ENCODE data around the gene ZBTB43.
"Not testable (repeated sequence)": the region's sequence is repeated elsewhere in the genome, so short reads cannot be mapped to it uniquely, and the experiment has no call there.

The ZBTB43 gene

DNA sequence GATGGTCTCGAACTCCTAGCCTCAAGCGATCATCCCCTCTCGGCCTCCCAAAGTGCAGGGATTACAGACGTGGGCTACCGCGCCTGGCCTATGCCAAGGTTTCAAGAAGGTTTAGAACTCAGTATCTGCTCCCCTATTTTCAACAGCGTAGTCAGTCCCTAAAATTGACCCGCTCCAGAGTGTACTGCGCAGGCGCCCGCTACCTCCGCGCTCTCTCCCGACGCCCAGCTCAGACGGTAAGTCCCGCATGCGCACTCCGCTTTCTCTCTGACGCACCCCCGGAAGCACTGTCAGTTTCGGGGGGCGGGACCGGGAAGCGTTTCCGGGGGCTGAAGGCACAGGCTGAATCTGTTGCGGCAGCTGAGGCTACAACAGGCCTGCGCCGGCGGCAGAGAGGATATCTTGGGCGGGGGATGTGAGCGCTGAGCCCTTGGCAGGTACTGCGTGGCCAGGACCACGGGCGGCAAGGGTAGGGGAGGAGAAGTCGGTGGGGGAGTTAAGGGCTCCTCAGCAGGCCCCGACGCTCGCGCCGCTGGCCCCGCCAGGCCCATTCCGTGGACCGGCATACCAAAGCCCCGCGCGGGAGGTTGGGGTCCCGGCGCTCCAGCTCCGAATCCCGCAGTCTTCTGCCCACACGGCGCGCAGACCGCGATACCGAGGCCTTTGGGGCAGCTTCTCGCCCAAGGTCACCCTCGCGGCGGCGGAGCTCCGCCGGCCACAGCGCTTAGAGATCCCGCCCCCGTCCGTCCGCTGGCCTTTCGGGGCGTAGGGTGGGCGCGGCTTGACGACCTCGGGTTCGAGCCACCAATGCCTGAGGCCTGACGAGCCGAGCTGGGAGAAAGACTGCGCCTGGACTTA lies at the start of gene ZBTB43:
Gene ZBTB43 (plus strand): TSS at position 345 of the 858 bp plus-strand sequence. CDS start 27,470 bp downstream, outside the sequence.
- peak; percentile 88 for DNase-seq

GRCh38 chr9:126755317-126755875 lies 49.4 kb upstream of the ZBTB43 start:
- DNase-seq, result no peak

DNA sequence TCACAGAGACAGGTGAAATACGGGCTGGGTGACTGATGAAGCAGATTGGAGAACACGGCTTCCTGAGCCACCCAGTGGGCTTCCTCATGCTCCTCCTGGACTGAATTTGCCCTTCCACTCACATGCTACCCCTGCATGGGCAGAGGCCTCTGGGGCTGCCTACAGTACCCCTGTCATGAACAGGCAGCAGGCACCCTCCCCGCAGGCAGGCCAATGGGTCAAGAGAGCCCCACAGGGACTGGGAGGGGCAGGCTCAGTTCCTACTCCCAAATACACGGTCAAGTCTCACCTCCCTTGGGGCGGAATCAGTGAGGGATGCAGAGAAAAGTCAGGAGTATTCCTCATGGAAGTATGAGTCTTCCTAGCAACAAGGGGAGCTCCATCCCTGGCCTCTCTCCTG lies 48.6 kb upstream of the ZBTB43 start:
- no peak for DNase-seq

DNA sequence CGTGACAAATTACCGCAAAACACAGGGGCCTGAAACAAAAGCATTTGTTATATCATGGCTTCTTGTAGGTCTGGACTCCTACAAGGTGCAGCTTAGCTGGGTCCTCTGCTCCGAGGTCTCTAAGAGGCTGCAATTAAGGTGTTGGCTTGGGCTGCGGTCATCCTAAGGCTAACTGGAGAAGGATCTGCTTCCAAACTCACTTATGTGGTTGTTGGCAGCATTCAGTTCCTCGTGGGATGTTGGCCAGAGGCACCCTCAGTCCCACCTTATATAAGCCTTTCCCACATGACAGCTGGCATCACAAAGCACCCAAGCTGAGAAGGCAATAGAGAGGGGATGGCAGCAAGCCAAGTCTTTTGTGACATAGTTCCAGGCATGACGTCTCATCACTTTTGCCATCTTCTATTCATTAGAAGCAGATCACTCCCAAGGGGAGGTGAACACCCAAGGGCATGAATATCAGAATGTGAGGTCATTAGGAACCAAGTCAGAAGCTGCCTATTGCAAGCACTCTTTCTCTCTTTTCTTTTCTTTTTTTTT lies 47.9 kb upstream of the ZBTB43 start:
- no peak for DNase-seq

GRCh38 chr9:126758916-126759585 lies 45.8 kb upstream of the ZBTB43 start:
- no peak for DNase-seq

DNA sequence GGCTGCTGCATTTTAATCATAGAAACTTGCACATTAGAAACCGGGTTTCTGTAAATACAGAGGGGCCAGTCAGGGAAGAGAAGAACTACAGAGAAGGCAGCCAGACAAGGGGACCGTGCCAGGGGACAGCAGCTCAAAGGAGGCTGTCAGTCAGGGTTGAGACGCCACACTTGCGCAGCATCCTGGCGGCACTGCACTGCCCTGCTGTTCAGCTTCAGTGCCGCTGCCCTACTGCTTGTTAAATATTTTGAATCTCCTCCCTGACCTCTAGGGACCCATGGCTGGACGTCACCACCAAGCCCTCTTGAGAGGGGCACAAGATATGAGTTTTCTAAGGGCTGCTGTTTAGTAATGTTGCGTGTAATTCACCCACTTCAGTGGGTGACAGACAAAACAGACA lies 43.6 kb upstream of the ZBTB43 start:
- DNase-seq, result no peak

DNA sequence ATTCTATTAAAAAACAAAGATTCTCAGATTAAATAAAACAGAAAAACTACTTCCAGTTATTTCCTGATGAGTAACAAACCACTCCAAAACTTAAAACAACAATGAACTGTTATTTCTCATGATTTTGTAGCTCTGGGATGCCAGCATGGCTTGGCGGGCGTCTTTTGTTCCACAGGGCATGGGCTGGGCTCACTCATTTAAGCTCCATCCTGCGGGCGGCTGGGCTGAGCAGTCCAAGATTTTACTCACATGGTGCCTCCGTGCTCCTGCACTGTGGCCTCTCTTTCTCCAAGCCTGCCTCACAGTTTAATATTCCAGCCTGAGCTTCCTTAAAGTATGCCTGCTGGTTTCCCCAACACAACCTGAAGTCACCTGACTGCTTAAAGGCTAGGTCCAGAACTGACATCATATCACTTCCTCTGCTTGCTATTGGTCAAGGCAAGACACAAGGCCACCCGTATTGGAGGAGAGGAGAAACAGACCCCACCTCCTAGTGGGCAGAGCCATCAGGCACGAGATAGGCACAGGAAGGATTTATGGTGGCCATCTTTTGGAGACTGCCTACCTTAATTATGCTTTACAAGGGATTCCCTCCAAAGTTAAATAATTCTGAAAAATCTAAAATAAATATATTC lies 41.6 kb upstream of the ZBTB43 start:
- no peak for DNase-seq

DNA sequence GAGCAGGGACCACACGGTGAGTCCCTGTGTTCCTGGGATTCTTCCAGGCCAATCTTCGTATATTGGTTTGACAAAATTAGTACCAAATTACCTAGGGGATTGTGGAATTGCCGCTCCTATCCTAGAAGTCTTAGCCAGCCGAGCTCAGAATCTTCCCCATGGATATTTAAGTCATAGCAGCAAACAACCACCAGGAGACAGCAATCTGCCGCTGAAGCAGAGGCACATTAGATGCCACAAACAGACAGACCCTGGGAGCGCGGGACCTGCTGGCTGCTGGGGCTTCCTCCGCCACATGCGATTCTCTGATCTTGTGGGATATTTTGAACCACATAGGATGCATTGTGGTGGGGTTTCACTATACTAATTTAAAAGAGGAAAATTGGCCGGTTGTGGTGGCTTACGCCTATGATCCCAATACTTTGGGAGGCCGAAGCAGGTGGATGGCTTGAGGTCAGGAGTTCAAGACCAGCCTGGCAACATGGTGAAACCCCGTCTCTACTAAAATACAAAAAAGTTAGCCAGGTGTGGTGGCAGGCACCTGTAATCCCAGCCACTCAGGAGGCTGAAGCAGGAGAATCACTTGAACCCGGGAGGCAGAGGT lies 31.7 kb upstream of the ZBTB43 start:
- DNase-seq, result no peak

DNA sequence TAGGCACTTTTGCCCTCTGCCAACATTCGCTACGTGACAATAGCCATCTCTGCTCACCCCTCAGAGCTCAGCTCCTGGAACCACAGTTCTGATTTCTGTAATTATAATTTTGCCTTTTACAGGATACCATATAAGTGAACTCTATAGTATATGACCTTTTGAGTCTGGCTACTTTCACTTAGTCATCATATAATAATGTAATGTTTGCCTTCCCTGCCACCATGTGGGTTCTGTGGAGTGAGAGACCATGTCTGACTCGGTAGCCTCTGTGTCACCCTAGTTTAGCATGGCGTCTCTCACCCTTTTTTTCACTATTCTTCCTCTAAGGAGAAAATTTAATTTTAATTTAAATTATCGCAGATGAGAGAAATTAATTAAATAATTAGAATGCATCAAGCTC lies 28.9 kb upstream of the ZBTB43 start:
- no peak for DNase-seq

DNA sequence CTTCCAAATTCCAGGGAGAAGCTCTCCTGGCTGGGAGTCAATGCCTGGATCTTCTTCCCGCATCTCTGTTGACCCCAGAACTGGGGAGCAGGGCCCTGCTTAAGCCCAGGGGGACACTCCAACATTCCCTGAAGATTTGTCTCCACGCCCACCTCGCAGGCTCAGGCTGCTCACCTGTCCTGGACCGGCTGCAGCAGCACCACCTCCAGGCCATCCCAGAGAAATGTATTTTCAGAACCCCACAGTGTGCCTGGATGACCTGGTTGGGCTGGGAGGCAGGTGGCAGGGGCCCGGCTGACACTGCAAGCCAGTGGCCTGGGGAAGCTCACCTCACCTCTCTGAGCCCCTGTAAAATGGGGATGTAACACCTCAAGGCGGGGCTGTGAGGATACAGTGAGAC lies 27.1 kb upstream of the ZBTB43 start:
- no peak for DNase-seq

GRCh38 chr9:126778141-126778540 lies 26.7 kb upstream of the ZBTB43 start:
- DNase-seq, result no peak

DNA sequence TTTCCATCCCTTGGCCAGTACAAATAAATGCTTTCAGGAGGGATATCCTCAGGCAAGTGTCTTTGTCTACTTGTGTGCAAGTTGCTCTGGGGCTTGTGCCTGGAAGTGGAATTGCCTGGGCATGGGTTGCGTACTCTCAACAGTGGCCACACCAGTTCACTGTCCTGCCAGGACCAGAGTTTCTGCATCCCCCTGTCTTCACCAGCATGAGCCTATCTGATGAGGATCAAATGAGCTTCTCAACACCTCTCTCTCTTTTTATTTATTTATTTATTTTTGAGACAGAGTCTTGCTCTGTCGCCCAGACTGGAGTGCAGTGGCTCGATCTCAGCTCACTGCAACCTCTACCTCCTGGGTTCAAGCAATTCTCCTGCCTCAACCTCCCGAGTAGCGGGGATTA lies 26.1 kb upstream of the ZBTB43 start:
- DNase-seq, result not testable (repeated sequence)

DNA sequence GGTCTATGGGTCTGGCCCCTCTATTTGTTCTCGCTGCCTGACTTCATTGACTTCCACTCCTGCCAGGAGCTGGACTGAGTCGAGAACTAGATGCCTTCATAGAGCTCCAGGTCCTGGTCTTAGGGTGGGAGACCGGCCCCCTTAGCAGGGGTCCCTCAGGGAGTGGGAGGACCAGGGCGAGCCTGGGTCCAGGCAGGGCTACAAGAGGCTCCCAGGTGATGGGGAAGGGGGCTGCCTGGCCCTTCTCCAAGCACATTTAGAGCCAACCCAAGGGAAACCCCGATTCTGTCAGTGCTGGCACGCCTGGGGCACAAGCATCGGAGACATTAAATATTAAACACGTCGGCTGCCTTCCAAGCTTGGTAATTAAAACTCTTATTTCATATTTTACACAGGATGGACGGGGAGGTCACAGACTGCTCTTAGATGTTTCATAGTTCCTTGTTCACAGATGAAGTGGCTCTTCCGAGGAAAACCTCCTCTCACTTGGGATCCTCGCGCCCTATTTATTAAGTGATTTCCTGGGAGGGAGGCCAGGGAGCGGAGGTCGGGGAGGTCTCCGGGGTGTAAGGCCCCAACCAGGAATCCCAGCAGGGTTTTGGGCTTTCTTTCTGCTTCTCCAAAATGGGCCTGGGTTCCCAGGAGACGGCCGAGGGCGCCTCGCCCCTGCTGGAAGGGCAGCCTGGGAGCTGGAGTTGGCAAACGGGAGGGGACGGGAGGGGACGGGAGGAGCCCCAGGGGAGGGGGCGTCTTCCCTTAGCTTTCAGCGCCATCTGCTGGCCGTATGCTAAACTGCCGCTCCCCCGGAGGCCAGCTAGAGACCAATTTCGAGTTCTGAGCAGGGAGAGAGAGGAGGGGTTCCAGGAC lies 23.4 kb upstream of the ZBTB43 start:
- DNase-seq, result peak; percentile 48

GRCh38 chr9:126782053-126782388 lies 22.8 kb upstream of the ZBTB43 start:
- no peak for DNase-seq

DNA sequence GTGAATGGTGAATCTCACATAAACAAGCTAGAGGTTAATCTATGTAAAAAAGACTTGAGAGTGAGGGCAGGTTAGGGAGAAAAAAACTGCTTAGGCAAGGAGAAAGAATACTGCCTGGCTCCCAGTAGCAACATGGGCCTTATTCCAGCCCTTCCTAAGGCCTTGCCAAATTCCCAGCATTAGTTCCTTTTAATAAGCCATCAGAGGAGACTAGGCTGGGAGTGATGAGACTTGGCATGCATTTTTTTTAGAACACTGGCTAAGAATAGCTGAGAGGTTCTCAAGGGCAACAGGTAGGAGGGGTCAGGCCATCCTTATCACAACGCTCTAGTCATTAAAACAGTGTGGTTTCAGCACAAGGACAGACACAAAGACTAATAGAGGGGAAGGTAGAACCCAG lies 20.9 kb upstream of the ZBTB43 start:
- no peak for DNase-seq

GRCh38 chr9:126784401-126784800 lies 20.4 kb upstream of the ZBTB43 start:
- no peak for DNase-seq

DNA sequence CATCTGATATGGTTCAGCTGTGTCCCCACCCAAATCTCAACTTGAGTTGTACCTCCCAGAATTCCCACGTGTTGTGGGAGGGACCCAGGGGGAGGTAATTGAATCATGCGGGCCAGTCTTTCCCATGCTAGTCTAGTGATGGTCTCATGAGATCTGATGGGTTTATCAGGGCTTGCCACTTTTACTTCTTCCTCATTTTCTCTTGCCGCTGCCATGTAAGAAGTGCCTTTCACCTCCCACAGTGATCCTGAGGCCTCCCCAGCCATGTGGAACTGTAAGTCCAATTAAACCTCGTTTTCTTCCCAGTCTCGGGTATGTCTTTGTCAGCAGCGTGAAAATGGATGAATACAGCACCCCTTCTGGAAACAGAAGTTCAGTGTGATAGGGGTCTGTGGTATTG lies 20.0 kb upstream of the ZBTB43 start:
- not testable (repeated sequence) for DNase-seq

DNA sequence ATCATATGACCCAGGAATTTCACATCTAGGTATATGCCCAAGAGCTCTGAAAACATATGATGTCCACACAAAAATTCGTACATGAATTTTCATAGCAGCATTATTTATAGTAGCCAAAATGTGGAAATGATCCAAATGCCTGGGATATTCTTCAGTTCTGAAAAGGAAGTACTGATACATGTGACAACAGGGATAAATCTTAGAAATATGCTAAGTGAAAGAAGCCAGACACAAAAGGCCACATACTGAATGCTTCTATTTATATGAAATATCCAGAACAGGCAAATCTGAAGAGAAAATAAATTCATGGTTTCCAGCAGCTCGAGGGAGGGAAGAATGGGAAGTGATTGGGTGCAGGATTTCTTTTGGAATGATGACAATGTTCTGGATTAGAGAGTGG lies 16.8 kb upstream of the ZBTB43 start:
- DNase-seq, result no peak

DNA sequence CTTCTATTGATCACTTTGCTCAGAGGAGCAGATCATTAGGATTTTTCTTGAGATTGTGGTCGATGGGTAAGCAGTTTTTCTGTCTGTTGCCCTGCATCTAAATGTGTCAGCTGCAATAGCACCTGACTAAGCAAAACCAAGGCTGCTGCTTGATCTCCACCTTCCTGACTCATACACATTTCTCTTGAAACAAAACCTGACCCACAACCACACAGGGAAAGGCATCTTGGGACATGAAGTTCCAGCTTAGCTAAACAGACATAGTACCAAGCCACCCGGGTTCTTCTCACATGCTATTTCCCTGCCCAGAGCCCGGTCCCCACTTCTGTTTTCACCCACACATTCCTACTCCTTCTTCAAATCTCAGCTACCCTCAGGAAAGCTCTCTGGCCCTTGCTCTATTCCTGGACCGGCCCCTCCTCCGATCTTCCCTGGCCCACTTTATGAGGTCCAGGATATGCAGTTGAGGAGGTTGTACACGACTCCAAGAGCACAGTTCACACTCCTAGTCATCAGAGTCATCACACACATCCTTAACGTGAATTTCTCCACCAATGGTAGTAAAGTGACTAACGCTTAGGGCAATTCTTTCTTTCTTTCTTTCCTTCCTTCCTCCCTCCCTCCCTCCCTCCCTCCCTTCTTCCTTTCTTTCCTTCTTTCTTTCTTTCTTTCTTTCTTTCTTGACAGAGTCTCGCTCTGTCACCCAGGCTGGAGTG lies 16.0 kb upstream of the ZBTB43 start:
- DNase-seq, result no peak

DNA sequence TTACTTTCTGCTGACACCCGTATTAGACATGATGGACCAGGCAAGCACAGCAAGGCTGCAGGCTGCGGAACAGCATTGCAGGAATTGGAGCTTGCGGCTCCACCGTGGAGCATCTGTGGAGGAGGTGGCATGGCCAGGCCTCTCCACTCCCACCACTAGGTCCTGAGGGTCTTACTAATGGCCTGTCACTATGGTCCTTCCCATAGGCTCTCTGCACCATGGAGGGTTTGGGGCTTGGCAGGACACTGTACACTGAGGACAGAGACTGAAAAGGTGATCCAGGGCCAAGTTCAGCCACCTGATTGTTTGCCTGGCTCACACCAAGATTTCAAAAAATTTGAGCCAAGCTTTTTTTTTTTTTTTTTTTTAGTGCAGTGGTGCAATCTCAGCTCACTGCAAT lies 14.3 kb upstream of the ZBTB43 start:
- DNase-seq, result no peak
